Uterus (tissue), 4 donors: Measurements from ENCODE around the gene CELF2. TPM values are rescaled to one million over a fixed set of nuclear protein-coding genes. Genes with fewer than 3 reads are reported as not detected.
A peak's percentile ranks its signal among the peaks of the same experiment; 100 is the strongest.
"Not testable (repeated sequence)": the region's sequence is repeated elsewhere in the genome, so short reads cannot be mapped to it uniquely, and the experiment has no call there.

Experiments used
- DNase-seq, 2 donors: peaks; one replicate each; pipeline ENCODE4 v3.0.0-alpha.2; 2019 to 2020
- H3K27ac ChIP-seq, 2 donors: fragments of 200-600 bp; sonication (generic); 1 replicate in 1 of 2; 2 replicates in 1 of 2; pipeline ENCODE4 v1.5.1; 2016 to 2018
- H3K27me3 ChIP-seq, 2 donors: fragments of 200-600 bp; sonication (generic); one replicate each; pipeline ENCODE4 v1.5.1; 2018 to 2019; ENCODE audit warnings: control low read depth in 1 of 2
- H3K36me3 ChIP-seq, 2 donors: fragments of 200-600 bp; sonication (generic); one replicate each; pipeline ENCODE4 v1.5.1; 2019; ENCODE audit warnings: control low read depth in 1 of 2
- H3K4me1 ChIP-seq, 2 donors: fragments of 200-600 bp; sonication (generic); one replicate each; pipeline ENCODE4 v1.5.1; 2018 to 2019; ENCODE audit warnings: control low read depth in 1 of 2
- H3K4me3 ChIP-seq, 2 donors: fragments of 200-600 bp; sonication (generic); 1 replicate in 1 of 2; 2 replicates in 1 of 2; pipeline ENCODE4 v1.5.1; 2018 to 2019; ENCODE audit warnings: mild to moderate bottlenecking in 1 of 2
- H3K9me3 ChIP-seq, 2 donors: fragments of 200-600 bp; sonication (generic); one replicate each; pipeline ENCODE4 v1.5.1; 2019; ENCODE audit warnings: control low read depth in 1 of 2
- CTCF ChIP-seq, 4 experiments: fragments of 200-600 bp in 2 of 4; fragments of 450-650 bp in 2 of 4; sonication (generic) in 2 of 4; IDR thresholded peaks; one replicate each; pipeline ENCODE4 v1.5.1; 2016 to 2019; ENCODE audit warnings: antibody characterized with exemption in 4 of 4, mild to moderate bottlenecking in 2 of 4, moderate library complexity in 1 of 4
- POLR2A ChIP-seq, 2 donors: fragments of 450-650 bp; IDR thresholded peaks; one replicate each; pipeline ENCODE4 v1.6.1; 2016; ENCODE audit warnings: antibody characterized with exemption in 2 of 2, mild to moderate bottlenecking in 1 of 2, moderate library complexity in 1 of 2
- intact Hi-C: fragments of 100-400 bp; cut with DNase I; formaldehyde crosslinking; loops from one replicate; pipeline ENCODE4 v1.15.1; 2023; ENCODE audit warnings: low total_unique reads
- total RNA-seq, 4 donors: library from RNA; depleted of rRNA in 3 of 4; stranded (reverse); fragments of >200 nt in 3 of 4; gene quantifications; one replicate each; pipeline versions ENCODE4 v1.1.0 to v1.2.4, GENCODE V29; 2014 to 2023
- donor health status: DM: yes; HTN: yes; CAD: no.

CELF2 gene
- total RNA-seq, 4 donors from 2014 or later: 12.8 to 59.2 (median 44.0) TPM

GRCh38 chr10:11179516-11180105 lies 161.9 kb downstream of the CELF2 start:
- TF ChIP-seq POLR2A (IDR thresholded peaks at IDR 0.05): no peak
- no peak for TF ChIP-seq CTCF (IDR thresholded peaks at IDR 0.05)
- intact Hi-C loops: no loop called here
- Histone ChIP-seq H3K36me3 (no peaks in the 10 kb centered on the region), H3K27me3 (no peaks in the 10 kb centered on the region), H3K4me1 (no peaks in the 10 kb centered on the region), H3K4me3 (no peak overlapping the region), H3K27ac (no peak overlapping the region), H3K9me3 (no peaks in the 10 kb centered on the region)
- no peak for DNase-seq

- Histone ChIP-seq H3K36me3 (no peaks in the 10 kb centered on the region), H3K4me3 (no peak overlapping the region), H3K4me1 (no peaks in the 10 kb centered on the region), H3K27ac (no peak overlapping the region), H3K27me3 (no peaks in the 10 kb centered on the region), H3K9me3 (no peaks in the 10 kb centered on the region)
- DNase-seq: no peak
- intact Hi-C loops: no loop called here
- TF ChIP-seq CTCF (IDR thresholded peaks at IDR 0.05) (no peak), POLR2A (IDR thresholded peaks at IDR 0.05) (no peak)
Observed at GRCh38 chr10:11180228-11180627, 162.6 kb downstream of the CELF2 start.

- peak in 1 of 2 donors; percentile 54 for DNase-seq
- H3K4me3 ChIP-seq: no peak overlapping the region
- H3K9me3 ChIP-seq: no peaks in the 10 kb centered on the region
- no peaks in the 10 kb centered on the region for H3K4me1 ChIP-seq
- no peak for TF ChIP-seq POLR2A (IDR thresholded peaks at IDR 0.05)
- no peak for TF ChIP-seq CTCF (IDR thresholded peaks at IDR 0.05)
- H3K36me3 ChIP-seq: no peaks in the 10 kb centered on the region
- H3K27ac ChIP-seq: no peak overlapping the region
- intact Hi-C loops: no loop called here
- H3K27me3 ChIP-seq: no peaks in the 10 kb centered on the region
Observed at GRCh38 chr10:11181978-11182377, 164.3 kb downstream of the CELF2 start.

- H3K4me3 ChIP-seq: no peak overlapping the region
- H3K27me3 ChIP-seq: no peaks in the 10 kb centered on the region
- TF ChIP-seq POLR2A (IDR thresholded peaks at IDR 0.05): no peak
- TF ChIP-seq CTCF (IDR thresholded peaks at IDR 0.05): no peak
- intact Hi-C loops: no loop called here
- no peaks in the 10 kb centered on the region for H3K4me1 ChIP-seq
- DNase-seq: no peak
- H3K27ac ChIP-seq: no peak overlapping the region
- no peaks in the 10 kb centered on the region for H3K9me3 ChIP-seq
- H3K36me3 ChIP-seq: no peaks in the 10 kb centered on the region
Observed at GRCh38 chr10:11183015-11183414, 165.3 kb downstream of the CELF2 start.

GRCh38 chr10:11184093-11184492 lies 166.4 kb downstream of the CELF2 start:
- no peak for DNase-seq
- Histone ChIP-seq H3K27ac (no peak overlapping the region), H3K9me3 (no peaks in the 10 kb centered on the region), H3K27me3 (no peaks in the 10 kb centered on the region), H3K4me3 (no peak overlapping the region), H3K36me3 (no peaks in the 10 kb centered on the region), H3K4me1 (no peaks in the 10 kb centered on the region)
- TF ChIP-seq CTCF (IDR thresholded peaks at IDR 0.05) (no peak), POLR2A (IDR thresholded peaks at IDR 0.05) (no peak)
- intact Hi-C loops: no loop called here

GRCh38 chr10:11185128-11185665 lies 167.5 kb downstream of the CELF2 start:
- intact Hi-C loops, H3K27me3 ChIP-seq, H3K27ac ChIP-seq, H3K36me3 ChIP-seq, H3K4me1 ChIP-seq, DNase-seq, H3K4me3 ChIP-seq, H3K9me3 ChIP-seq: not testable (repeated sequence)
